HCT116 (cell line): ENCODE measurements around the gene PMAIP1. TPM values are rescaled to one million over a fixed set of nuclear protein-coding genes. Genes with fewer than 3 reads are reported as not detected.

Source experiments
- ATAC-seq: fragments of 200-7000 bp; cut with Tn5 transposase; 2 replicates; pipeline ENCODE4 v1.9.1; 2020; ENCODE audit warnings: mild to moderate bottlenecking, moderate library complexity
- BruUV-seq: library from RNA; stranded (reverse); fragments of 400-500 nt; replicated peaks from 2 replicates; lab custom pipeline; 2021; lab: Mats Ljungman, UMichigan
- CTCF ChIA-PET: fragments of 300-600 bp; sonication (Branson Sonifier 250); formaldehyde crosslinking; loops from one replicate; lab custom pipeline; 2021; ENCODE audit warnings: antibody characterized with exemption; lab: Charles Lee
- POLR2A ChIA-PET: fragments of 300-600, 350-600 bp; sonication (Branson Sonifier 250); formaldehyde crosslinking; loops from one replicate; lab custom pipeline; 2021; ENCODE audit warnings: antibody characterized with exemption; lab: Charles Lee
- RAD21 ChIA-PET, 2 experiments: fragments of 300-600 bp; sonication (Branson Sonifier 250); formaldehyde crosslinking; loops; one replicate each; lab custom pipeline; 2023; ENCODE audit warnings: low total read pairs in 2 of 2; ENCODE audit not compliant: uncharacterized antibody in 2 of 2, unreplicated experiment in 2 of 2, low non-redundant PET in 1 of 2; lab: Charles Lee
- DNase-seq: peaks from one replicate; pipeline ENCODE4 v3.0.0-alpha.2; 2010; ENCODE audit warnings: low read depth, low spot score
- H2AFZ ChIP-seq: fragments of 200-600 bp; shearing (Covaris generic), sonication (generic); 2 replicates; pipeline ENCODE4 v1.6.1; 2017; ENCODE audit warnings: low read depth, mixed run types, mixed read lengths, antibody characterized with exemption, low read length; ENCODE audit not compliant: poor library complexity, severe bottlenecking
- H3K27ac ChIP-seq: 2 replicates; pipeline ENCODE4 v1.5.1; 2012; ENCODE audit warnings: low read depth, low read length
- H3K27me3 ChIP-seq: fragments of 200-600 bp; sonication (generic); 2 replicates; pipeline ENCODE4 v1.6.1; 2016; ENCODE audit warnings: mixed run types, low read length, mixed read lengths; ENCODE audit not compliant: insufficient read depth
- H3K36me3 ChIP-seq, 2 experiments: fragments of 200-500 bp in 1 of 2; fragments of 200-600 bp in 1 of 2; sonication (Bioruptor generic) in 1 of 2; sonication (generic) in 1 of 2; 2 replicates each; pipeline versions ENCODE4 v1.5.1 to v1.6.1; 2014 to 2016; ENCODE audit warnings: low read length in 2 of 2, inconsistent platforms in 1 of 2, mixed read lengths in 1 of 2, mixed run types in 1 of 2; ENCODE audit not compliant: insufficient read depth in 2 of 2, control insufficient read depth in 1 of 2
- H3K4me1 ChIP-seq, 2 experiments: fragments of 200-600 bp in 1 of 2; sonication (generic) in 1 of 2; 2 replicates each; pipeline versions ENCODE4 v1.5.1 to v1.6.1; 2012 to 2017; ENCODE audit warnings: low read length in 2 of 2, inconsistent platforms in 1 of 2, mild to moderate bottlenecking in 1 of 2, mixed read lengths in 1 of 2, mixed run types in 1 of 2, moderate library complexity in 1 of 2; ENCODE audit not compliant: insufficient read depth in 2 of 2, control insufficient read depth in 1 of 2
- H3K4me2 ChIP-seq: fragments of 200-600 bp; sonication (generic); 2 replicates; pipeline ENCODE4 v1.6.1; 2017; ENCODE audit warnings: mixed run types, low read length, mixed read lengths
- H3K4me3 ChIP-seq, 2 experiments: fragments of 200-600 bp in 1 of 2; sonication (generic) in 1 of 2; replicated peaks in 1 of 2; 2 replicates each; pipeline ENCODE4 v1.5.1; 2011 to 2016; ENCODE audit warnings: low read length in 2 of 2, control low read depth in 1 of 2, low read depth in 1 of 2, mild to moderate bottlenecking in 1 of 2, mixed read lengths in 1 of 2, mixed run types in 1 of 2
- H3K79me2 ChIP-seq: fragments of 200-600 bp; sonication (generic); 2 replicates; pipeline ENCODE4 v1.6.1; 2017; ENCODE audit warnings: mild to moderate bottlenecking, mixed run types, low read length, moderate library complexity, mixed read lengths; ENCODE audit not compliant: insufficient read depth
- H3K9ac ChIP-seq: fragments of 200-600 bp; sonication (generic); 2 replicates; pipeline ENCODE4 v1.6.1; 2016; ENCODE audit warnings: low read length, mixed read lengths
- H3K9me2 ChIP-seq: fragments of 200-600 bp; sonication (generic), shearing (Covaris generic); 2 replicates; pipeline ENCODE4 v1.6.1; 2017; ENCODE audit warnings: mixed run types, mild to moderate bottlenecking, moderate library complexity; ENCODE audit not compliant: insufficient read depth
- H3K9me3 ChIP-seq, 2 experiments: fragments of 200-500 bp in 1 of 2; fragments of 200-600 bp in 1 of 2; sonication (Bioruptor generic) in 1 of 2; sonication (generic) in 1 of 2; 2 replicates each; pipeline ENCODE4 v1.6.1; 2014 to 2017; ENCODE audit warnings: low read length in 2 of 2, mixed read lengths in 2 of 2, inconsistent platforms in 1 of 2, low read depth in 1 of 2, mild to moderate bottlenecking in 1 of 2, mixed run types in 1 of 2, moderate library complexity in 1 of 2; ENCODE audit not compliant: control insufficient read depth in 1 of 2, insufficient read depth in 1 of 2
- H4K20me1 ChIP-seq: fragments of 200-600 bp; sonication (generic), shearing (Covaris generic); 2 replicates; pipeline ENCODE4 v1.6.1; 2017; ENCODE audit warnings: mixed run types, mild to moderate bottlenecking, moderate library complexity; ENCODE audit not compliant: insufficient read depth
- CEBPB ChIP-seq: IDR thresholded peaks from 2 replicates; pipeline ENCODE4 v1.6.1; 2012; ENCODE audit warnings: low read depth
- EGR1 ChIP-seq: IDR thresholded peaks from 2 replicates; pipeline ENCODE4 v1.6.1; 2012; ENCODE audit warnings: low read depth
- ELF1 ChIP-seq: IDR thresholded peaks from 2 replicates; pipeline ENCODE4 v1.6.1; 2012; ENCODE audit warnings: low read depth, borderline replicate concordance
- EZH2 ChIP-seq: fragments of 200-600 bp; sonication (generic); IDR thresholded peaks from 2 replicates; pipeline ENCODE4 v1.6.1; 2017; ENCODE audit warnings: antibody characterized with exemption, mixed run types
- EZH2phosphoT487 ChIP-seq: fragments of 200-600 bp; IDR thresholded peaks from 2 replicates; pipeline ENCODE4 v1.6.1; 2018; ENCODE audit warnings: antibody characterized with exemption, borderline replicate concordance
- FOSL1 ChIP-seq: IDR thresholded peaks from 2 replicates; pipeline ENCODE4 v1.6.1; 2012; ENCODE audit warnings: low read depth
- JUND ChIP-seq: IDR thresholded peaks from 2 replicates; pipeline ENCODE4 v1.6.1; 2012
- POLR2A ChIP-seq: IDR thresholded peaks from 2 replicates; pipeline ENCODE4 v1.7.0; 2011; ENCODE audit warnings: borderline replicate concordance; ENCODE audit not compliant: insufficient read depth, insufficient read length; ENCODE audit errors: extremely low read depth
- RAD21 ChIP-seq: IDR thresholded peaks from 2 replicates; pipeline ENCODE4 v1.6.1; 2012; ENCODE audit warnings: low read depth, mild to moderate bottlenecking
- SIN3A ChIP-seq: IDR thresholded peaks from 2 replicates; pipeline ENCODE4 v1.6.1; 2012; ENCODE audit warnings: low read depth
- SP1 ChIP-seq: IDR thresholded peaks from 2 replicates; pipeline ENCODE4 v1.6.1; 2012; ENCODE audit warnings: low read depth
- TCF7L2 ChIP-seq: IDR thresholded peaks from 2 replicates; pipeline ENCODE4 v1.7.0; 2011; ENCODE audit warnings: borderline replicate concordance, inconsistent platforms; ENCODE audit not compliant: insufficient read depth, insufficient read length; ENCODE audit errors: extremely low read depth
- ZFX ChIP-seq: fragments of 450-650 bp; IDR thresholded peaks from 2 replicates; pipeline ENCODE4 v1.6.1; 2017
- intact Hi-C: fragments of 100-400 bp; cut with micrococcal nuclease; formaldehyde crosslinking; loops from 2 replicates; pipeline ENCODE4 v1.10.0; 2022
- total RNA-seq: library from RNA; stranded (reverse); gene quantifications from one replicate; pipeline ENCODE4 v1.2.1, GENCODE V29; 2021; ENCODE audit not compliant: unreplicated experiment
- TF ChIP-seq, protein P1 (sequence below): IDR thresholded peaks from 2 replicates; pipeline ENCODE4 v1.6.1; 2012
- TF ChIP-seq, protein P2 (sequence below), 3 experiments: fragments of 200-600 bp in 1 of 3; sonication (generic) in 1 of 3; IDR thresholded peaks in 2 of 3; conservative IDR thresholded peaks in 1 of 3; 2 replicates each; pipeline ENCODE4 v1.5.1; 2012 to 2017; ENCODE audit warnings: low read depth in 2 of 3, low read length in 2 of 3, antibody characterized with exemption in 1 of 3, borderline replicate concordance in 1 of 3, control low read depth in 1 of 3, mild to moderate bottlenecking in 1 of 3, mixed read lengths in 1 of 3, mixed run types in 1 of 3, moderate library complexity in 1 of 3; ENCODE audit not compliant: insufficient read depth in 1 of 3

The PMAIP1 gene
- total RNA-seq, 1 experiment from 2014 or later, result 66.7 TPM

DNA sequence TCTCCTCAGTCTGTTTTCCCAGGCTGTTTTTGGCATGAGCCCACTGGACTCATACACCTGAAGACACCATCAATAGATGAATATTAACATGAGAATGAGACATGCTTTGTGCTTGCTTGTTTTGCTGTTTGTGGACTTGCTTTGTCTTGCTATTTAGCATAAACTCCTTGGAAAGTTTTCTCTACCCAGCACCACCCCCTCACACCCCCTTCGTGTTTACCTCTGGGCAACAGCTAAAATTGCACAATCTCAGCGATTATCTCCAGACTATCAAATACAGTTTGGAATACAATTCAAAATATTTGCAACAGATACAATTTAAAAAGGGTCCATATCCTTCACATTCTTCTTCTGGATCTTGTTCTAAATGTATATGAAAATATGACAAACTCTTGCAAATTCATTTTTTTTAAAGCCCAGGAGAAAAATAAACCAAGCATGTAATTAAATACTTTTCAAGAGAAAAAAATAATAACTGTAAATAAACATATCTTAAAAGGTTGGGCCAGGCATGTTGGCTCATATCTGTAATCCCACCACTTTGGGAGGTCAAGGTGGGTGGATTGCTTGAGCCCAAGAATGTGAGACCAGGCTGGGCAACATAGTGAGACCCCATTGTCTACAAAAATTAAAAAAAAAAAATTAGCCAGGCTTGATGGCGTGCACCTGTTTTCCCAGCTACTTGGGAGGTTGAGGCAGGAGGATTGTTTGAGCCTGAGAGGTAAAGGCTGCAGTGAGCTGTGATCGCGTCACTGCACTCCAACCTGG, 32.3 kb upstream of the PMAIP1 start:
- Histone ChIP-seq H3K27ac (no peak overlapping the region), H3K36me3 (no peaks in the 10 kb centered on the region), H3K79me2 (no peaks in the 10 kb centered on the region), H3K4me1 (no peaks in the 10 kb centered on the region; a peak in 1 of 4 replicates), H3K4me2 (no peak overlapping the region), H3K4me3 (no peak overlapping the region), H3K9me3 (no peaks in the 10 kb centered on the region), H2AFZ (no peak overlapping the region), H3K9ac (no peak overlapping the region), H3K9me2 (no peaks in the 10 kb centered on the region), H4K20me1 (no peaks in the 10 kb centered on the region), H3K27me3 (no peaks in the 10 kb centered on the region)
- no peak for TF ChIP-seq SP1
- TF ChIP-seq, protein P1, sequence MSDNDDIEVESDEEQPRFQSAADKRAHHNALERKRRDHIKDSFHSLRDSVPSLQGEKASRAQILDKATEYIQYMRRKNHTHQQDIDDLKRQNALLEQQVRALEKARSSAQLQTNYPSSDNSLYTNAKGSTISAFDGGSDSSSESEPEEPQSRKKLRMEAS, result no peak
- no peak for TF ChIP-seq SIN3A
- TF ChIP-seq RAD21, result no peak
- no peak for TF ChIP-seq TCF7L2
- intact Hi-C loops, result no loop called here
- ATAC-seq, result no peak
- no TSS peak for BruUV-seq
- RAD21 ChIA-PET, result no interaction called here
- DNase-seq, result no peak
- POLR2A ChIA-PET, result no interaction called here
- CTCF ChIA-PET, result no interaction called here

DNA sequence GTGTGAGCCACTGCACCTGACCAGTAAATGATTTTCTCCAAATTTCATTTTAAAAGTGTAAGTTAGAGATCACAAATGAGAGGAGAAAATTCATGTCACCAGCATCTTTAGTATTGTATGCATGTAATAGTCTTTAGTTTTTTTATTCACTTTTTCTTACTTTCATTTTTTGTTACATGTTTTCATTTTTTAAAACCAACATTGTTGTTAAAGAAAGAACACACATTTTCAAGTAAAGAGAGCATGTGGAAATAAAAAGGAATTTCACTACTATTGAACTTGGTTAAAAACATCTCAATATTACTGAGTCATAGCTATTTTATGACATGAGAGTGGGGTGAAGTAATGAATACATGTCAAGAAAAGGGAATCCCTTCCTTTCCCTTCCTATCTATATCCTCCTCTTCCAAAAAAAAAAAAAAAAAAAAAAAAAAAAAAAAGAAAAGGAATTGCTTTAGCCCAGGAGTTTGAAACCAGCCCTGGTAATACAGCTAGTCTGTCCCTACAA, 29.1 kb upstream of the PMAIP1 start:
- no peak overlapping the region for H2AFZ ChIP-seq
- H3K36me3 ChIP-seq, result no peaks in the 10 kb centered on the region
- peaks cover 6 to 19% of the 10 kb centered on the region in 2 experiments for H3K4me1 ChIP-seq
- H3K79me2 ChIP-seq, result no peaks in the 10 kb centered on the region
- no peak overlapping the region for H3K9ac ChIP-seq
- intact Hi-C loops, result no loop called here
- H4K20me1 ChIP-seq, result no peaks in the 10 kb centered on the region
- no peak overlapping the region for H3K4me3 ChIP-seq
- H3K27me3 ChIP-seq, result no peaks in the 10 kb centered on the region
- BruUV-seq, result no TSS peak
- H3K27ac ChIP-seq, result no peak overlapping the region
- no peak overlapping the region for H3K4me2 ChIP-seq
- ATAC-seq, result no peak
- no peaks in the 10 kb centered on the region for H3K9me3 ChIP-seq
- RAD21 ChIA-PET, result no interaction called here
- DNase-seq, result no peak
- POLR2A ChIA-PET, result interaction anchor here (0.7 to 0.8 kb wide), 2 partner anchors 29 to 83 kb away, joined by 3 to 5 read pairs; partner anchors contain the start of gene PMAIP1
- H3K9me2 ChIP-seq, result no peaks in the 10 kb centered on the region
- CTCF ChIA-PET, result interaction anchor here (0.7 kb wide), 1 partner anchor 239 kb away, joined by 4 read pairs; no protein-coding TSS in a partner anchor
- no peak for TF ChIP-seq EZH2phosphoT487
- TF ChIP-seq EGR1, result no peak
- no peak for TF ChIP-seq EZH2
- TF ChIP-seq, protein P2, sequence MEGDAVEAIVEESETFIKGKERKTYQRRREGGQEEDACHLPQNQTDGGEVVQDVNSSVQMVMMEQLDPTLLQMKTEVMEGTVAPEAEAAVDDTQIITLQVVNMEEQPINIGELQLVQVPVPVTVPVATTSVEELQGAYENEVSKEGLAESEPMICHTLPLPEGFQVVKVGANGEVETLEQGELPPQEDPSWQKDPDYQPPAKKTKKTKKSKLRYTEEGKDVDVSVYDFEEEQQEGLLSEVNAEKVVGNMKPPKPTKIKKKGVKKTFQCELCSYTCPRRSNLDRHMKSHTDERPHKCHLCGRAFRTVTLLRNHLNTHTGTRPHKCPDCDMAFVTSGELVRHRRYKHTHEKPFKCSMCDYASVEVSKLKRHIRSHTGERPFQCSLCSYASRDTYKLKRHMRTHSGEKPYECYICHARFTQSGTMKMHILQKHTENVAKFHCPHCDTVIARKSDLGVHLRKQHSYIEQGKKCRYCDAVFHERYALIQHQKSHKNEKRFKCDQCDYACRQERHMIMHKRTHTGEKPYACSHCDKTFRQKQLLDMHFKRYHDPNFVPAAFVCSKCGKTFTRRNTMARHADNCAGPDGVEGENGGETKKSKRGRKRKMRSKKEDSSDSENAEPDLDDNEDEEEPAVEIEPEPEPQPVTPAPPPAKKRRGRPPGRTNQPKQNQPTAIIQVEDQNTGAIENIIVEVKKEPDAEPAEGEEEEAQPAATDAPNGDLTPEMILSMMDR (IDR thresholded peaks at IDR 0.05 in 2 of 3, conservative IDR thresholded peaks at IDR 0.05 in 1 of 3; ENCODE audit: borderline replicate concordance in 1 of 3, insufficient read depth in 1 of 3, low read depth in 2 of 3, low read length in 2 of 3), result no peak
- no peak for TF ChIP-seq FOSL1
- no peak for TF ChIP-seq ELF1
- TF ChIP-seq CEBPB, result no peak
- TF ChIP-seq TCF7L2, result no peak
- no peak for TF ChIP-seq JUND
- TF ChIP-seq SP1, result no peak
- TF ChIP-seq, protein P1, result no peak
- no peak for TF ChIP-seq POLR2A
- TF ChIP-seq ZFX, result no peak
